ENCODE results near the gene FCN2.

GRCh38 chr9:134935056-134935640 lies 54.5 kb downstream of the FCN2 start:
- TF ChIP-seq CTCF (IDR thresholded peaks at IDR 0.05) (no peak), POLR2A (IDR thresholded peaks at IDR 0.05) (no peak)

Data from Peyer's patch (tissue), 4 donors.